A172 (cell line): ENCODE measurements around the gene C10orf67. TPM values are rescaled to one million over a fixed set of nuclear protein-coding genes. Genes with fewer than 3 reads are reported as not detected.
"Not testable (repeated sequence)": the region's sequence is repeated elsewhere in the genome, so short reads cannot be mapped to it uniquely, and the experiment has no call there.

Experiments used
- DNase-seq: peaks from one replicate; pipeline ENCODE4 v3.0.0-alpha.2; 2015; ENCODE audit warnings: low spot score
- total RNA-seq: library from RNA; depleted of rRNA; stranded (reverse); fragments of >200 nt; shearing (Covaris generic); gene quantifications from 2 replicates; pipeline ENCODE4 v1.2.3, GENCODE V29; 2014

C10orf67 gene
- total RNA-seq, 1 experiment from 2014 or later = 1.0 TPM

DNA sequence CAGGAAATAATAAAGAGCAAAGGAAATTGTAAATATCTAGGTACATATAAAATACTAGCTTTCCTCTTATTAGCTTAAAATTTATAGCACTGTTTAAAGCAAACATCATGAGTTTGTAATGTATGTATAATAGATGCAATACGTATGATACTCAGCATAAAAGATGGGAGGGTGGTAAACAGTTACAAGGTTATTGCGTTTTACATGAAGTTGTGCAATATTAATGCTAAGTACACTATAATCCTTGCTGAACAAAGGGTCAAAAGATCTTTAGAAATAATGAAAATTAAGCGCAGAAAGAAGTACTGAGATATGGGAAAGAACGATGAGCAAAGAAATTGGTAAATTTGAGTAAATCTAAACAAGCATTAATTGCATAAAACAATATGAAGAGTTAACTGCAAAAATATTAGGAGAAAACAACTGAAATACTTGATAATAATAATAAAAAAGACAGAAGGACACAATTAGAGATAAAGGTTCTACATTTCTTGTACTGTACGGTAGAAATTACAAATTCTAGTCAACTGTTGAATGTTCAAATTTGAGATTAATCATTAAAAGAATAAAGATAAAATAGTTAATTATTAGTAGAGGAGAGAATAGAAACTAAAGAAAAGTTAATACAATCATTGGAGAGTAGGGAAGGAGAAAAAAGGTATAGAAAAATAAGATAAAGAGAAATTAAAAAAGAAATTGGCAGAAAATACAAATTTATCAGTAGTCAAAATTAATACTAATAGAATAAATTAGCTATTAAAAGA, 17.9 kb downstream of the C10orf67 start:
- DNase-seq = no peak

- DNase-seq = no peak
Measured at GRCh38 chr10:23325132-23325531, 19.5 kb downstream of the C10orf67 start.

DNA sequence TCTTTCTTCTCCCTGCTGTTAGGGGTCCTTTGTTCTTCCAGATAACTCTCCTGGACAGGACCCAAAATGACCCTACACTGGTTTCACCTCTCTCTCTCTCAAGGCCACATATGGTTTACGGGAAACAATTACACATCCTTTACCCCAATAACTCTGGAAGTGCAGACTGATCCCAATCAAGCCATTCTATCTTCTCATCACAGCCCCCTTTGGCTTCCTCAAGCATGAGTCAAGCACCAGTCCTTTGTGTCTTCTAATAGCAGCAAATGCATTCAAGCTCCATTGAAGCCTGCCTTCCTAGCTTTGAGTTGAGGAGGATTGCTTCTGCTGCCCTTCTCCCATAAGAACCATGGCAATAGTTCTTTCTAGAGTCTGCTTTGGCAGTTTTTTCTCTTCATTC, 20.2 kb downstream of the C10orf67 start:
- DNase-seq = no peak

- no peak for DNase-seq
Measured at GRCh38 chr10:23322082-23322481, 22.5 kb downstream of the C10orf67 start.

GRCh38 chr10:23319835-23320234, 24.8 kb downstream of the C10orf67 start:
- no peak for DNase-seq

- no peak for DNase-seq
Measured at GRCh38 chr10:23318359-23318758, 26.2 kb downstream of the C10orf67 start.

DNA sequence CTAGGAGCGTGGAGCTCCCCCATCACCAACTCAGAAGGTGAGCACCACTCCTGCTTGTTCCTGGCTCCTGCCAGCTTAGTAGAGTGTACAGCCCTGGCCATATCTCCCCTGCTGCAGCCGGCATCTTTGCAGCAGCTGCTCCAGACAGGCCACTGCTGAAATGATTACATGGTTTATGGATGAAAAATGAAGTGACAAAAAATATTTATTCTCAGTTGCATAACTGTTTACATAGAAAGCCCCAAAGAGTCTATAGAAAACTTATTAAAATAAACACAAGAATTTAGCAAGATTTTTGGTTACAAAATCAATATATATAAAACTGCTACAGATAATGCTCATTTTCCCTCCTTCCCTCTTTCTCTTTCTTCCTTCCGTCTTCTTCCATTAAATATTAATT, 27.2 kb downstream of the C10orf67 start:
- no peak for DNase-seq

GRCh38 chr10:23316406-23316805, 28.2 kb downstream of the C10orf67 start:
- no peak for DNase-seq

- no peak for DNase-seq
Measured at GRCh38 chr10:23315966-23316365, 28.6 kb downstream of the C10orf67 start.

GRCh38 chr10:23314835-23315239, 29.8 kb downstream of the C10orf67 start:
- peak; percentile 88 for DNase-seq

- no peak for DNase-seq
Measured at GRCh38 chr10:23311034-23311433, 33.6 kb downstream of the C10orf67 start.

- no peak for DNase-seq
Measured at GRCh38 chr10:23310404-23310803, 34.2 kb downstream of the C10orf67 start.

DNA sequence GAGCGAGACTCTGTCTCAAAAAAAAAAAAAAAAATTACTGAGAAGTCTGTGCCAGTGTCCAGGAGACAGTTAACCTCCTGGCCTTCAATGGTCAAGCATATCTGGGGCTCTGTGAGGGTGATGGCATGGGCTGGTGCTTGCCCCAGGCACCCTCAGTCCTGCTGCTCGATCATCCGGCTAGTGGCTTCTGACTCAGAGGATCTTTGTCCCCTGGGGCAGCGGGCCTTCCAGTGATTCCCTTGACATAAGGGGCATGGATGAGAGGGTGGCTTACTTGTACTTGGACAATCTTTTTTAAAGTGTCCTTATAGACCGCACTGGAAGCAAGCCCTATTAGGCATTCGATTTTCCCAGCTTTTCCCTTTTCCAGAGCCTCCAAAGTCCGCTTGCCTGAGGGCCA, 44.6 kb downstream of the C10orf67 start:
- DNase-seq = not testable (repeated sequence)

GRCh38 chr10:23294638-23295247, 49.9 kb downstream of the C10orf67 start:
- no peak for DNase-seq

DNA sequence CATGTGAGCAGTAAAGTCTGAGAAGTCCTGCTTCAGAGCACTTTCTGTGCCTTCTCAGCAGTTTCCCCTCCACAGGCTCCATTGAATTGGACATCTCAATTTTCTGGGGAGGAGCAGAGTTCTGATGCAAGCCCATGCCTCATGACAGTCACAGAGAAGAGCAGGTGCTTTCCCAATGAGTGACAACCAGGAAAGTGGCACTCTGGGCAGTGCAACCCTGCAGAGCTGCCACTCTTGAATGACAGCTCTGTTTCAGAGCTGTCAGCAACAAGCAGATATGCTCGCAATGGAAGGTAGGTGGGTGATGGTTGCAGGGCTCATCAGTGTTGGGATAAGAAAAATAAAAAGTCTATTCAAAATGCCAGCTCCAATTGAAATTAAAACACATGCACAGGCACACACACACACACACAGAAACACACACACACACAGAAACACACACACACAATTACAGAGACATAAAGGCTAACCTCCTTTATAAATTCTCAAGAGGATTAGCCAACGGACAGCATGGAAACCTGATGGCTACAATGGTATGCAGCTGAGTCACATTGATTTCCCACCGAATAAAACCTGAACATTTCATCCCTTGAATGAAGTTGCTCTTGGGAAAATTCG, 50.5 kb downstream of the C10orf67 start:
- DNase-seq = no peak

DNA sequence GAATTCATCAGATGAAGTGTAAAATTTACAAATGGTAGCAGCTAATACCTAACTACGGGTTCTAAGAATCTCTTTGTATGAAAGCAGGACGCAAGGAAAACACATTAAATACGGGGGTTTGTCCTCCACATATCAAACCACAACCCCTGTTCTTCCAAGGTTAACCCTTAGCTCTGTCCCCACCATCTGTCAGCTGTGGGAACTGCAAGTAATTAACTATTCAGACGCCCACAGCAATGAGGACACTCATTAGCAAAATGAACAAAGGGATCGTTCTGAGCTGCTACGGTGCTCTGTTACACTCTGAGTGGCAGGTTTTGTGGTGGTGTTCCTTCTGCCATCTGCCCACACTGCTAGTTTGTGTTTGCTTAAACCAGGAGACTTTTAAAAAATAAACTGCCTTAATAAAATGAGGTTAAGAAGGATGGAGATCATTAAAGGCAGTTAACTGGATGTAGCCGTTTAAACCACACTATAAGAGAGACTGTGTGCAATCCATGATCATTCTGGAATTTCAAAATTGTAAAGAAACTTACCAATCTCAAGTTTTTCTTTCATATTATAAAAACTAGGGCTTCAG, 51.4 kb downstream of the C10orf67 start:
- DNase-seq = peak; percentile 53

- DNase-seq = no peak
Measured at GRCh38 chr10:23291551-23292334, 52.9 kb downstream of the C10orf67 start.

- no peak for DNase-seq
Measured at GRCh38 chr10:23284674-23285335, 59.8 kb downstream of the C10orf67 start.

DNA sequence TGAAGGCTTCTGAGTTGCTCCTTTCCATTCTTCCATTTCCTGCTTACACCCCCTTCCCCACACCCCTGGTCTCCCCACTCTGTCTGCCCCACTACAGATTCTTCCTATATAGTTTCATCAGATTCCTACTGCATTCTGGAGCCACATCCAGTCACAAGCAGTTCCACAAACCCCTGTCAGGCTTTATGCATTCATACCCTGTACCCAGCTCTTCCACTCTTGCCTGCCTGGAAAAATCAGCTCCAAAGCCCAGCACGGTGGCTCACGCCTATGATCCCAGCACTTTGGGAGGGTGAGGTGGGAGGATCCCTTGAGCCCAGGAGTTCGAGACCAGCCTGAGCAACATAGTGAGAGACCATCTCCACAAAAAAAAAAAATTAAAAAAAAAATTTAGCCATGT, 60.4 kb downstream of the C10orf67 start:
- DNase-seq = no peak

DNA sequence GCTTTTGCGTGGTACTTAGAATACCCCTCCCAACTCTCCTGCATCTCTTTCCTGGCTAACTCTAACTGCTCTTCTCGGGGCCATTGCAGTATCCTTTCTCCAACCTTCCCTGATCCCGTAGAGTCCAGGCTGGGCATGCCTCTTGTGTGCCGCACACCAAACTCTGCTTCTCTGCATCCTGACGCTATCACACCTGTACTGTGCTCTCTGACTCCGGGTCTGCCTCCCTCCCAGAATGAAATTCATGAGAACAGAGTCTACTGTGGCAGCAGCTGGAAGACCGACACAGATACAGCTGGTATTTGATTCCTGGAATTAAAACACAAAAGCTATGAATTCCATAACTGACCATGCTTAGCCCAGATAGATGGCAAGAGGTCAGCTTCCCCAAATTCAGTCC, 60.9 kb downstream of the C10orf67 start:
- DNase-seq = no peak

GRCh38 chr10:23281044-23281433, 63.6 kb downstream of the C10orf67 start:
- no peak for DNase-seq
